ENCODE data around the gene CCDC71L. TPM values are rescaled to one million over a fixed set of nuclear protein-coding genes. Genes with fewer than 3 reads are reported as not detected.
A peak's percentile ranks its signal among the peaks of the same experiment; 100 is the strongest.

CCDC71L gene
- total RNA-seq, 1 experiment from 2014 or later, result 21.1 TPM

DNA sequence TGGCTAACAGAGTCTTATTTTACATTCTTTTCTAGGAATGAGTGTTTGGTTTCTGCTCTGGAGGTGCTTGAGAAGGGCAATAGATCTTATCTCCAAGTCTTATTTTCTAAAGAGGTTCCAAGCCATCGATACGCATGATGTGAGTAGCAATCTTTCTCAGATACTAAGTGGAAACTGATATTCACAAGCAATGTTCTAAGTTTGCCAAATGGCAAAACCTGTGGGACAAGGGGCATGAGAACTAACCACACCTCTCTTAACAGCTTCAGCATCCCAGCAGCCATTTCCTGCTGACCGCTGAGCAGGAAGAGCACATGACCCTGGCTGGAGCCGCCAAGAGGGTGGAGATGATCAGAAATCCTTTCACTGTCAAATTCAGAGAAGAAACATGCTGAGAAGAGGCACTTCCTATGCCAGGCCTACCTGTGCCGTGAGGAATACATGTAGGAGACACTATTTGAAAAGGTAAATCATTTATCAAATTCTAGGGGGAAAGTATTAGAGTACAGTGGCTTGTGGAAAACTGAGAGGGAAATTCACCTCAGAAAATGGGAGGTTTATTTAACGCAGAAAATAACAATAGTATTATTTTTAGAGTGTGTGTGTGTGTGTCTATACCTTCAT is 35.2 kb downstream of the CCDC71L start:
- Histone ChIP-seq H3K27ac (ENCODE audit: low read depth, low read length) (no peak overlapping the region), H3K9ac (ENCODE audit: low read length) (no peak overlapping the region), H3K27me3 (ENCODE audit: insufficient read depth, low read length) (no peaks in the 10 kb centered on the region), H3K36me3 (ENCODE audit: control insufficient read depth in 1 of 2, insufficient read depth in 2 of 2, low read length in 2 of 2) (no peaks in the 10 kb centered on the region), H3K9me2 (ENCODE audit: insufficient read depth) (no peaks in the 10 kb centered on the region), H2AFZ (ENCODE audit: low read depth, low read length, poor library complexity, severe bottlenecking) (no peak overlapping the region), H4K20me1 (ENCODE audit: insufficient read depth) (no peaks in the 10 kb centered on the region), H3K4me1 (ENCODE audit: control insufficient read depth in 1 of 2, insufficient read depth in 2 of 2, low read length in 2 of 2) (peaks cover 20 to 31% of the 10 kb centered on the region in 2 experiments), H3K4me2 (ENCODE audit: low read length) (no peak overlapping the region), H3K79me2 (ENCODE audit: insufficient read depth, low read length) (no peaks in the 10 kb centered on the region), H3K4me3 (replicated peaks in 1 of 2; ENCODE audit: low read depth in 1 of 2, low read length in 2 of 2) (no peak overlapping the region), H3K9me3 (ENCODE audit: control insufficient read depth in 1 of 2, insufficient read depth in 1 of 2, low read depth in 1 of 2, low read length in 2 of 2) (no peaks in the 10 kb centered on the region)
- no peak for ATAC-seq
- intact Hi-C loops (cut with micrococcal nuclease), result no loop called here
- CTCF ChIA-PET, result no interaction called here
- DNase-seq (ENCODE audit: low read depth, low spot score), result no peak
- no TSS peak for BruUV-seq (replicated peaks)
- POLR2A ChIA-PET, result no interaction called here
- TF ChIP-seq YY1 (IDR thresholded peaks at IDR 0.05; ENCODE audit: extremely low read depth, insufficient replicate concordance, low read depth, low read length), result no peak
- no peak for TF ChIP-seq SRF (IDR thresholded peaks at IDR 0.05; ENCODE audit: low read depth)
- RAD21 ChIA-PET (ENCODE audit: low non-redundant PET in 1 of 2, low total read pairs in 2 of 2, uncharacterized antibody in 2 of 2, unreplicated experiment in 2 of 2), result no interaction called here

DNA sequence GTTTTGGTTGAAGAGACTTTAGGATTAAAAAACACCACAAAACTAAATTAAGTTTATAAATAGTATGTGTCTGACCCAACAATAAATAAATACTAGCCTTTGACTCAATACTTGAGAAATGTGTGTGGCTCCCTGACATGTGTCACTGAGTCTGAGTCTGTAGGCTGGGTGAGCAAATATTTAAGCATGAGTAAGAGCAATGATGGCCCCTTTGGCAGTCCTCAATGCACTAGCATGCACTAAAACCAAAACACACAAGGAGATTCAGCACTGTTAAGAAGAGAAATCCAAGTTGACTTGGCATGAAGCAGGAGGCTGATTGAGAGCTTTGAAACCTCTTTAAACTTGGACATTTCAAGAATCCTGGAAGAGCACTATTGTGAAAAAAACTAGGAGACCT is 37.1 kb downstream of the CCDC71L start:
- BruUV-seq (replicated peaks), result no TSS peak
- no peaks in the 10 kb centered on the region for H3K36me3 ChIP-seq (ENCODE audit: control insufficient read depth in 1 of 2, insufficient read depth in 2 of 2, low read length in 2 of 2)
- ChIA-PET POLR2A (no interaction called here), CTCF (no interaction called here), RAD21 (ENCODE audit: low non-redundant PET in 1 of 2, low total read pairs in 2 of 2, uncharacterized antibody in 2 of 2, unreplicated experiment in 2 of 2) (no interaction called here)
- H3K27ac ChIP-seq (ENCODE audit: low read depth, low read length), result no peak overlapping the region
- H3K4me3 ChIP-seq (replicated peaks in 1 of 2; ENCODE audit: low read depth in 1 of 2, low read length in 2 of 2), result no peak overlapping the region
- intact Hi-C loops (cut with micrococcal nuclease), result no loop called here
- no peaks in the 10 kb centered on the region for H4K20me1 ChIP-seq (ENCODE audit: insufficient read depth)
- H2AFZ ChIP-seq (ENCODE audit: low read depth, low read length, poor library complexity, severe bottlenecking), result no peak overlapping the region
- no peaks in the 10 kb centered on the region for H3K79me2 ChIP-seq (ENCODE audit: insufficient read depth, low read length)
- no peaks in the 10 kb centered on the region for H3K27me3 ChIP-seq (ENCODE audit: insufficient read depth, low read length)
- H3K9me2 ChIP-seq (ENCODE audit: insufficient read depth), result no peaks in the 10 kb centered on the region
- H3K9ac ChIP-seq (ENCODE audit: low read length), result no peak overlapping the region
- peaks cover 20 to 31% of the 10 kb centered on the region in 2 experiments for H3K4me1 ChIP-seq (ENCODE audit: control insufficient read depth in 1 of 2, insufficient read depth in 2 of 2, low read length in 2 of 2)
- no peaks in the 10 kb centered on the region for H3K9me3 ChIP-seq (ENCODE audit: control insufficient read depth in 1 of 2, insufficient read depth in 1 of 2, low read depth in 1 of 2, low read length in 2 of 2)
- no peak for TF ChIP-seq SRF (IDR thresholded peaks at IDR 0.05; ENCODE audit: low read depth)
- TF ChIP-seq, protein P1, sequence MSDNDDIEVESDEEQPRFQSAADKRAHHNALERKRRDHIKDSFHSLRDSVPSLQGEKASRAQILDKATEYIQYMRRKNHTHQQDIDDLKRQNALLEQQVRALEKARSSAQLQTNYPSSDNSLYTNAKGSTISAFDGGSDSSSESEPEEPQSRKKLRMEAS (IDR thresholded peaks at IDR 0.05), result 0 out of 2 replicates have a peak, but pooled peaks have one; percentile 17
- TF ChIP-seq EZH2 (IDR thresholded peaks at IDR 0.05), result no peak
- 0 out of 2 replicates have a peak, but pooled peaks have one; percentile 9 for TF ChIP-seq FOSL1 (IDR thresholded peaks at IDR 0.05; ENCODE audit: low read depth)
- ATAC-seq (no peak), DNase-seq (ENCODE audit: low read depth, low spot score) (no peak)
- no peak overlapping the region for H3K4me2 ChIP-seq (ENCODE audit: low read length)

All from HCT116 (cell line).